Measurements from ENCODE around the gene CD8B.
"Not testable (repeated sequence)": the region's sequence is repeated elsewhere in the genome, so short reads cannot be mapped to it uniquely, and the experiment has no call there.

Gene CD8B

GRCh38 chr2:86835548-86835889 is 26.2 kb downstream of the CD8B start:
- not testable (repeated sequence) for DNase-seq (ENCODE audit: low spot score)

DNA sequence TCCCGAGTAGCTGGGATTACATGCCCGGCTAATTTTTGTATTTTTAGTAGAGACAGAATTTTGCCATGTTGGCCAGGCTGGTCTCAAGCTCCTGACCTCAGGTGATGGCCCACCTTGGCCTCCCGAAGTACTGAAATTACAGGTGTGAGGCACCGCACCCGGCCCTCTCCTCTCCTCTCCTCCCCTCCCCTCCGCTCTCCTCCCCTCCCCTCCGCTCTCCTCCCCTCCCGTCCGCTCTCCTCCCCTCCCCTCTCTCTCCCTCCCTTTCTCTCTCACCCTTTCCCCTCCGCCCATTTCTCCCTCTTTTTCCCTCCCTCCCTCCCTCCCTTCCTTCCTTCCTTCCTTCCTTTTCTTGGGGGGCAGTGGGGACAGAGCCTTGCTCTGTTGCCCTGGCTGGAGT is 28.4 kb downstream of the CD8B start:
- DNase-seq (ENCODE audit: low spot score) = no peak

DNA sequence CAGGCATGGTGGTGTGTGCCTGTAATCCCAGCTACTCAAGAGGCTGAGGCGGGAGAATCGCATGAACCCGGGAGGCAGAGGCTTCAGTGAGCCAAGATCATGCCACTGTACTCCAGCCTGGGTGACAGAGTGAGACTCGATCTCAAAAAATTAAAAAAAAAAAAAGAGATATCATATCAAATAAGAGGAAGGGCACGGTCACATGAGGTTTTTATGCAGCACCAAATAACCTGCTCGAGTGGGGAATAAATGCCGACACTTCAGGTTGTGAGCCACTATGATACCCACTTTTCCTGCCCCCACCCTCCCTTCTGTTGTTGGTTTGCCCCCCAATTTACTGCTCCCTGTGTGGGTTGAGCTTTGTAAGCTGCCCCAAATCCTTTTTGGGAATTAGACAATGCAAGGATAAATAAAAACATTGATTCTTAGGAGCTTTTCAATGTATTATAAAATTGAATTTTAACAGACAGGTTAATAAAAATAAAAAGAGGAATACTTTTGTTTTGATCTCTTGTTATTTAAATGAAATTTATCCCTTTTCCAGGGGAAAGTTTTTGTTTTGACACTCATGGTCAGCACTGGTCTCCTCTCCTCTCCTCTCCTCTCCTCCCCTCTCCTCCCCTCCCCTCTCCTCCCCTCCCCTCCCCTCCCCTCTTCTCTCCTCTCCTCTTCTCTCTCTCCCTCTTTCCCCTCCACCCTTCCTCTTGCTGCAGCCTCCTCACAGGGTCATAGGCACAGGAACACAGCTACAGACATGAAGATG is 29.2 kb downstream of the CD8B start:
- DNase-seq (ENCODE audit: low spot score) = no peak

DNA sequence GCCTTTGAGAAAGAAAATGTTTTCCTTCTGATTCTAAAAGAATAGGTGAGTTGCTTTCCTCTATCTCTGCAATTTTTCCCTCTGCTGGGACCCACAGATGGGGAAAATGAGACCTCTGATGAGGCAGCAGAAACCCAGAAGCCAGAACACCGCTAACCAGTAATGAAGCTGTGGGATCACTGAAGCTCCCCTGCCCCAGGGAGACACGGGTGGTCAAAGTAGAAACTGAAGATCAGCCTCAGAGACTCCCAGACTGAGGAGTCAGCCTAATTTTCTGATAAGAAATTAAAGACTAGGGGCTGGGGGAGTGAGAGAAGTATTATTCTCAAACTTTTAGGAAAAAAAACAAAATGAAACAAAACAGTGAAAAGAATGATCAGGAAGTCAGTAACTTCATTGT is 30.1 kb downstream of the CD8B start:
- DNase-seq (ENCODE audit: low spot score) = no peak

DNA sequence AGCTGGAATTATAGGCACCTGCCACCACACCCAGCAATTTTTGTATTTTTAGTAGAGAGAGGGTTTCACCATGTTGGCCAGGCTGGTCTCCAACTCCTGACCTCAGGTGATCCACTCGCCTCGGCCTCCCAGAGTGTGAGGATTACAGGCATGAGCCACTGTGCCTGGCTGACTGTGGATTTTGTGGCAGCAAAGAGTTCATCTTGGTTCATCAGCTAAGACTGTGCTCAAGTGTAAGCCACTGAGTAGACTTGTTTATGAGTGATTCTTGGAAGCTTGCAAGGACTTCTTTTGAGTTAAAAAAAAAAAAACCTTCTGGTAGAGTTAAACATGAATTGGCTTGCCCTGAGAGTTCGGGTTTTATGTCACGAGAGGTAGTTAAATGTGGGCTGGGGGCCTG is 34.7 kb downstream of the CD8B start:
- DNase-seq (ENCODE audit: low spot score) = no peak

GRCh38 chr2:86825693-86826381 is 35.8 kb downstream of the CD8B start:
- DNase-seq (ENCODE audit: low spot score) = no peak

- no peak for DNase-seq (ENCODE audit: low spot score)
Observed at GRCh38 chr2:86825036-86825692, 36.5 kb downstream of the CD8B start.

DNA sequence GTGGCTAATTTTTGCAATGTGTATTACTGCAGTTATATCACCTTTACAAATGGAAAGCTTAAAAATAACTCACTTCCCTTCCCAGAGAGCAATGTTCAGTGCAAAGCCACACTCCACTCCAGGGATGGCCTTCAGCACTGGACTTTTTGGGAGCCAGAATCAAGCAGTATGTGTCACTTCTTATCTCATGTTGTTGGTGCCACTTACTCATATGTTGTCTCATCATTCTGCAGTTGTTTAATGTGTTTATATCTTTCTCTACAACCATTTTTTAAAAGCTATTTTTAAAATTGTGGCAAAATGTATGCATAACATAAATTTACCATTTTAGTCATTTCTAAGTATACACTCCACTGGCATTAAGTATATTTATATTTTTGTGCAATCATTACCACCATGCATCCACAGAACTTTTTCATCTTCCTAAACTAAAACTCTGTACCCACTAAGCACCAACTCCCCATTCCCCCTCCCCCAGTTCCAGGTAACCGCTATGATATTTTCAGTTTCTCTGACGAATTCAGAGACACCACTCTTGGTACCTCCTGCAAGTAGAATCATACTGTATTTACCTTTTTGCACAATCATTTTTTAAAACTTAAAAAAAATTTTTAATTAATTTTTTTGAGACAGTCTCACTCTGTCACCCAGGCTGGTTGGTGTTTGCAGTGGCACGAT is 38.9 kb downstream of the CD8B start:
- no peak for DNase-seq (ENCODE audit: low spot score)

- DNase-seq (ENCODE audit: low spot score) = no peak
Observed at GRCh38 chr2:86821842-86822241, 39.8 kb downstream of the CD8B start.

DNA sequence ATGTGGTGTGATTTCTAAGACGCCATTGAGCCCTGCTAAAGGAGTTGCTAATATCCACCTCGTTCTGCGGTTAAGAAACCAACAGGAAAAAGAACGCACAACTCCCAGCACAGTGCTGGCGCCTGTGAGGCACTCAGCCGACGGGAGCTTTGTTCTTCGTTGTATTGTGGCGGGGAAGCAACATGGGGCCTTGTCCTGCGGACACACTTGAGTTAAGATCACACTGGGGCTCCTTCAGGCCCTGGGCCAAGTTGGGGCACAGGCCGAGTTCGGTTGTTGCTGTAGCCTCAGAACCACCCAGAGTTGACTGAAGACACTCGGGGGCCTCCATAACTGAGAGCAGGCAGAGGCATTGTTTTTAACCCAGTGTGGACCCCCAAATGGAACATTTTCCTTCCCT is 40.4 kb downstream of the CD8B start:
- DNase-seq (ENCODE audit: low spot score) = no peak

- no peak for DNase-seq (ENCODE audit: low spot score)
Observed at GRCh38 chr2:86818957-86819356, 42.7 kb downstream of the CD8B start.

GRCh38 chr2:86818114-86818801 is 43.4 kb downstream of the CD8B start:
- DNase-seq (ENCODE audit: low spot score) = no peak

- no peak for DNase-seq (ENCODE audit: low spot score)
Observed at GRCh38 chr2:86815611-86816010, 46.1 kb downstream of the CD8B start.

GRCh38 chr2:86809481-86810121 is 52.1 kb downstream of the CD8B start:
- DNase-seq (ENCODE audit: low spot score) = no peak

DNA sequence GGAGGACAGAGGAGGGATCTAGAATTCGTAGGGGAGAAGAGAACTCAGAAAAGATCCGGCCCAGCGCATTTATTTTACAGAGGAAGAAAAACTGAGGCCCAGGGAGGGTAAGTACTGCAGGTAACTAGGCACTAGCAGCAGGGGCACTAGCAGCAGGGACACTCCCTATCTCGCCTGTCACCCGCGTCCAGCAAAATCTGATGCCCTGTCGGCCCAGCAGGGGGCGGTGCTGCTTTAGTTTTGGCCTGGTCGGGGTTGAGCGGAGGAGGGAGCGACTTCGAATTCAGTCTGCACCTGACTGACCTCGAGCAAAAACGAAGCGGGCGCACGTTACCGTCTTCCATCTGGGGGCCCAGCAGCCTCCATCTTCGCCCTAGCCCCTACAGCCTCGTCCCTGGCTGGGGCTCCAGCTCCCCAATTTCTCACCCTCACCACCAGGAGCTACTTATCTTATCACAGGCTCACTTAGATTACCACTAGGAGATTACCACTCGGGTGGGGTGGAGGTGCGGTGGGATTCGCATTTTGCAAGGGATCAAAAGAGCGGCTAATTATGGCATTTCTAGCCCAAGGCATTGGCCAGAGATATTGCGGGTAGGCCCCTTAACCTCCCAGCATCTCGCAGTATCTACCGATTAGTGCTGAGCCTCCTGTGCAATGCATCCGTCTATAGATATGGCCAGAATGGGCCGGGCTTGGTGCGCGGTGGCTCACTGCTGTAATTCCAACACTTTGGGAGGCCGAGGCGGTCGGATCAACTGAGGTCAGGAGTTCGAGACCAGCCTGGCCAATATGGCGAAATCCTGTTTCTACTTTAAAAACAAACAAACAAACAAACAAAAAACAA is 53.1 kb downstream of the CD8B start:
- DNase-seq (ENCODE audit: low spot score) = peak; percentile 91

DNA sequence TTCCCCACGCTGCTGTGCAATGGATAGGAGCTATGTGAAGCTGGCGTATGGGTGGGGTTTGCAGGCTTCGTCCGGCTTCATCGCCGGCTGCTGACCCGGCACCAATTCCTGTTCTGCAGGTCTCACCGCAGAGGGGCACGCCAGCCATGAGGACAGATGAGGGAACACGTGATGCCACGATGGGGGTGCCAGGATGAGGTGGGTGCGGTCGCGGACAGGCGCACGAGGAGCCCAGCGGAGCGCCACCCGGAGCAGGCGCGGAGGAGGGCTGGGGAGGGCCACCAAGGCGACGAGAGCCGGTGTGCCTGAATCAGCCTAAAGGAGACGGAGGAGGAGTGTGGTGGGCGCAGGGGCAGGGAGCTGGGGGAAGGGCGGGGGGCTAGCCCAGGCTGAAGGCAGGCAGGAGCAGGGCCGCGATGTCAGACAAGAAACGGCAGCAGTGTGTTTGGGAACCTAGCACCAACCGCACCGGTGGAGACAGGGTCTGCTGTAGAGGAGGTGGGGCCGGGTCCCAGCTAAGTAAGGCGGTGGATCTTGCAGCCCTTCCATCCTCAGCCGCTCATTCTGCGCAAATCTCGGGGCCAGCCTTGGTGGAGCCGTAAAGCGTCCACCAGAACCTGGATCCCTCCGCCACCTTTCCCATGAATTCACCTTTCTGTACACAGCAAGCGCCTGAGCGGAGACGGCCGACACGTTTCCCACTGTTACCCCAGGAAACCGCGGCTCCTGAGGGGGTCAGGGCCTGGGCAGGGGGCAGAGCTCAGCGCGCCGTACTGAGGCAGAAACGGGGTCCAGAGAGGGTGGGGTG is 54.0 kb downstream of the CD8B start:
- DNase-seq (ENCODE audit: low spot score) = peak; percentile 70

DNA sequence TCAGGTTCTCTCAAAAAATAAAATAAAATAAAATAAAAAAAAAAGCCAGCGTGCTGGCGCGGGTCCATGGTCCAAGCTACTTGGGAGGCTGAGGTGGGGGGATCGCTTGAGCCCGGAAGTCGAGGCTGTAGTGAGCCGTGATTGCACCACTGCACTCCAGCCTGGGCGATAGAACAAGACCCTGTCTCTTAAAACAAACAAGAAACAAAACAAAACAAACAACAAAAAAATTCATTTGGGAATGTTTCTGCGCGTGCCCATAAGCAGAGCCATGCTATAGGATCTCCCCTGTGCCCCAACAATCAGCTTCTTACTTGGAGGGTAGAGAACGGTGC is 54.6 kb downstream of the CD8B start:
- no peak for DNase-seq (ENCODE audit: low spot score)

- no peak for DNase-seq (ENCODE audit: low spot score)
Observed at GRCh38 chr2:86806059-86806857, 55.4 kb downstream of the CD8B start.
